Neural crest cell (in vitro differentiated cells): Measurements from ENCODE around the gene SPAG9. TPM values are rescaled to one million over a fixed set of nuclear protein-coding genes. Genes with fewer than 3 reads are reported as not detected.
"Not testable (repeated sequence)": the region's sequence is repeated elsewhere in the genome, so short reads cannot be mapped to it uniquely, and the experiment has no call there.

ENCODE experiments used
- DNase-seq: peaks from one replicate; pipeline ENCODE4 v3.0.0; 2021; ENCODE audit warnings: low read depth, mixed read lengths, low spot score
- H3K27ac Mint-ChIP-seq: one replicate; pipeline ENCODE4 v1.8.0; 2021; ENCODE audit warnings: mild to moderate bottlenecking, mixed read lengths; ENCODE audit not compliant: unreplicated experiment
- H3K27me3 Mint-ChIP-seq: 2 replicates; pipeline ENCODE4 v1.8.0; 2021; ENCODE audit warnings: low read depth, mild to moderate bottlenecking, mixed read lengths
- H3K36me3 Mint-ChIP-seq: 2 replicates; pipeline ENCODE4 v1.8.0; 2021; ENCODE audit warnings: low read depth, mild to moderate bottlenecking, mixed read lengths
- H3K4me1 Mint-ChIP-seq: 2 replicates; pipeline ENCODE4 v1.8.0; 2021; ENCODE audit warnings: mixed read lengths
- H3K4me3 Mint-ChIP-seq: one replicate; pipeline ENCODE4 v1.8.0; 2021; ENCODE audit warnings: mild to moderate bottlenecking, mixed read lengths
- H3K9me3 Mint-ChIP-seq: 2 replicates; pipeline ENCODE4 v1.8.0; 2021; ENCODE audit warnings: mixed read lengths
- total RNA-seq: library from RNA; stranded (reverse); gene quantifications from 2 replicates; pipeline ENCODE4 v1.2.1, GENCODE V29; 2021
- TF ChIP-seq, protein P1 (sequence below): fragments of 200-600 bp; sonication (generic); conservative IDR thresholded peaks from 2 replicates; pipeline ENCODE4 v1.5.0; 2021; ENCODE audit warnings: antibody characterized with exemption, mild to moderate bottlenecking

The SPAG9 gene
- total RNA-seq, 1 donor from 2014 or later = 116 TPM

DNA sequence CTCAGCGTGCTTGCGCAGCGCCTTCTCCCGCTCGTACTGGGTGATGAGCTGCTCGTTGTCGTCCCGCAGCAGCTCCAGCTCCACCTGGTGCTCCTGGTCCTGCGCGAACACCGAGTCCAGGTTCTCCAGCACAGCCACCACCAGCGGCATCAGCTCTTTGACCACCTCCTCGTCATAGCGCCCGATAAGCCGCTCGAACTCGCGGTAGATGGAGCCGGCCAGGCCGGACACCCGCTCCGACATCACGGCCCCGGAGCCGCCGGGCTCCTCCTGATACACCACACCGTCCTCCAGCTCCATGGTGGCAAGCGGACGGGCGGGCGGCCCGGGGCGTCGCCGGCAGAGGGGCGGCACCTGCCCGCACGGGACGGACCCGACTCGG is 320 bp downstream of the SPAG9 start:
- H3K27ac Mint-ChIP-seq = peak overlapping the region; percentile 99
- no peaks in the 10 kb centered on the region for H3K27me3 Mint-ChIP-seq
- no peaks in the 10 kb centered on the region for H3K9me3 Mint-ChIP-seq
- H3K36me3 Mint-ChIP-seq = no peaks in the 10 kb centered on the region
- peaks cover 43% of the 10 kb centered on the region for H3K4me1 Mint-ChIP-seq
- DNase-seq = peak; percentile 55
- TF ChIP-seq, protein P1, sequence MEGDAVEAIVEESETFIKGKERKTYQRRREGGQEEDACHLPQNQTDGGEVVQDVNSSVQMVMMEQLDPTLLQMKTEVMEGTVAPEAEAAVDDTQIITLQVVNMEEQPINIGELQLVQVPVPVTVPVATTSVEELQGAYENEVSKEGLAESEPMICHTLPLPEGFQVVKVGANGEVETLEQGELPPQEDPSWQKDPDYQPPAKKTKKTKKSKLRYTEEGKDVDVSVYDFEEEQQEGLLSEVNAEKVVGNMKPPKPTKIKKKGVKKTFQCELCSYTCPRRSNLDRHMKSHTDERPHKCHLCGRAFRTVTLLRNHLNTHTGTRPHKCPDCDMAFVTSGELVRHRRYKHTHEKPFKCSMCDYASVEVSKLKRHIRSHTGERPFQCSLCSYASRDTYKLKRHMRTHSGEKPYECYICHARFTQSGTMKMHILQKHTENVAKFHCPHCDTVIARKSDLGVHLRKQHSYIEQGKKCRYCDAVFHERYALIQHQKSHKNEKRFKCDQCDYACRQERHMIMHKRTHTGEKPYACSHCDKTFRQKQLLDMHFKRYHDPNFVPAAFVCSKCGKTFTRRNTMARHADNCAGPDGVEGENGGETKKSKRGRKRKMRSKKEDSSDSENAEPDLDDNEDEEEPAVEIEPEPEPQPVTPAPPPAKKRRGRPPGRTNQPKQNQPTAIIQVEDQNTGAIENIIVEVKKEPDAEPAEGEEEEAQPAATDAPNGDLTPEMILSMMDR = no peak
- H3K4me3 Mint-ChIP-seq = peak overlapping the region; percentile 96

DNA sequence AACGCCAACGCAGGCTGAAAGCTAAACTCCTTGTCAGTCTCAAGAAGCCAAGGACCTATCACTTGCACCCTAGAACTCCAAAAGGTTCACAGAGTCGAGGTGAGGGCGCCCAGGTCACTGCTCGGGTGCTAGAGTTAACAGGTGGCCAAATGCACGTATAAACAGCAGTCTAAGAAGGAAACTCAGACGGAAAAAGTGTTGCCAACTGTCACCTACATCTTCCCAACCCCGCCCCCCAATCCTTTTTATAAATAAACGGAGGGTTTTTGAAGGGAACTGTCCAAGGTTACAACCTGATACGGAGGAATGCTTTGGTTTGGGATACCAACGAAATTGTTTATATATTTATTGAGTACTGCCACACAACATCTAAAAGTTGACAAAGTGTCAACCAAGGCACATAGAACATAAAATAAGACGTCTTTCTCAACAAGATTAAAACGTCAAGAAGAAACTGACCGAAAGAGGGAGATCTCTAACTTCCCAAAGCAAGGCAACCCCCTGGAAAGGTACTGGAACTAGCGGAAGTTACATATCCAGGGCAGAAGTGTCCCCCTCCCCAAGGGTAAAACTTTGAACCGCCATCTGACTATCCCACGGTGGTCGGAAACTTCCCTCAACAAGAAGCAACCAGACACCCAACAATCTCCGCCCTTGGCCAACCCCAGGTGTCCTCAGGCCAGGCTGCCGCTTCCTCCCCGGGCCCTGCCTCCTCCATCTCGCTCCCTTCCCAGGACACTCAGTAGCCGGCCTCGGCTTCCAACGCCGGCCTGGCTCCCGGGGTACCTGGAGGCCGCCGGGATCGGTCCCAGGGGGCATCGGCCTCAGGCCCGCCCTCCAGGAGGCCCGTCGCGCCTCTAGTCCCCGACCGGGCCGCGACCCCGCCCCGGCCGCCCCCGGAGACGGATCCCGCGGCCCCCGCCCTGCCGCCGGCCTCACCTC is 982 bp downstream of the SPAG9 start:
- TF ChIP-seq, protein P1 = no peak
- H3K9me3 Mint-ChIP-seq = no peaks in the 10 kb centered on the region
- H3K4me1 Mint-ChIP-seq = peaks cover 43% of the 10 kb centered on the region
- H3K36me3 Mint-ChIP-seq = no peaks in the 10 kb centered on the region
- DNase-seq = peak; percentile 29
- H3K27ac Mint-ChIP-seq = peak overlapping the region; percentile 99
- peak overlapping the region; percentile 96 for H3K4me3 Mint-ChIP-seq
- H3K27me3 Mint-ChIP-seq = no peaks in the 10 kb centered on the region

DNA sequence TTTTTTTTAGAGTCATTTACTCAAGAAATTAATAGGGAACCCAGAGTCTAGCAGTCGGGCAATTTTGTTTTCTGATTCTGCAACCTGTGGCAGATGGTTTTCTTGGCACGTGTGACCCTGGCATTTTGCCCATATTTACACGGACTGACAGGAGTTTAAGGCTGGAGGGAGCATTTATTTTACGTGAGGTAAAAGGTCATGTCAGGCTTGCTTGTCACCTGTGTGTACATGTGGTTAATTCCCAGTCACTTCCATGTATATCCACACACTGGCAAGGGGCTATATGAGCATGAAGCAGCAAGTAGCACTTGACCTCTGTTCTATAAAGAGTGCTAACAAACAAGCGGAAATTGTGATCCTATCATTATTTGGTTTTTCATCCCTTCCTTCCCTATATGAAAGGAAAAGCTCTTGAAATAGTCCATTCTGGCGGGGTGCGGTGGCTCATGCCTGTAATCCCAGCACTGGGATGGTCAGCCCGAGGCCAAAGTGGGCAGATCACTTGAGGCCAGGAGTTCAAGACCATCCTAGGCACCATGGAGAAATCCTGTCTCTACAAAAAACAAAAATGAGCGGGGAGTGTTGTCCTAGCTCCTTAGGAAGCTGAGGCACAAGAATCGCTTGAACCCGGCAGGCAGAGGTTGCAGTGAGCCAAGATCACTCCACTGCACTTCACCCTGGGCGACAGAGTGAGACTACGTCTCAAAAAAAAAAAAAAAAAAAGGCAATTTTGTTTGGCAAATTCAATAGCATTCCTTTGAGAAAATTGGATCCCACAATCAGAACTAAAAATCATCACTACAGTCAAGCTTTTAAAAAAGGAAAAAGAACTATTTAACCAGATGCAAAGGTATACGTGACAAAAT is 2.1 kb downstream of the SPAG9 start:
- H3K4me3 Mint-ChIP-seq = peak overlapping the region; percentile 85
- peaks cover 43% of the 10 kb centered on the region for H3K4me1 Mint-ChIP-seq
- H3K27ac Mint-ChIP-seq = no peak overlapping the region
- no peaks in the 10 kb centered on the region for H3K9me3 Mint-ChIP-seq
- TF ChIP-seq, protein P1 = no peak
- DNase-seq = no peak
- H3K36me3 Mint-ChIP-seq = no peaks in the 10 kb centered on the region
- no peaks in the 10 kb centered on the region for H3K27me3 Mint-ChIP-seq

DNA sequence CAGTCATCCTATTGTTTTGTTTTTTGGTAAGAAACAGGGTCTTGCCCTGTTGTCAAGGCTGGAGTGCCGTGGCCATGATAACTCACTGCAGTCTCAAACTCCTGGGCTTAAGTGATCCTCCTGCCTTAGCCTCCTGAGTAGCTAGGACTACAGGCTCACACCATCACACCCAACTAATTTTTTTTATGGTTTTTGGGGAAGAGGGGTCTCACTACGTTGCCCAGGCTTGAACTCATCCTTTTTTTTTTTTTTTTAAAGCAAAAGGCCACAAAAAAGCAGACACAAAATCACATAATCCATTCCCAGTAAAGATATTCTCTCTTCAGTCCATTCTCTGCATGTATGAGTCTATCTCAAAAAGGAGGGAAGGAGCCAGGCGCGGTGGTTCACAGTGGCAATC is 5.5 kb downstream of the SPAG9 start:
- Mint-ChIP-seq H3K27me3 (no peaks in the 10 kb centered on the region), H3K27ac (no peak overlapping the region), H3K36me3 (no peaks in the 10 kb centered on the region), H3K4me3 (no peak overlapping the region), H3K4me1 (peaks cover 27% of the 10 kb centered on the region), H3K9me3 (no peaks in the 10 kb centered on the region)
- TF ChIP-seq, protein P1 = no peak
- DNase-seq = no peak

DNA sequence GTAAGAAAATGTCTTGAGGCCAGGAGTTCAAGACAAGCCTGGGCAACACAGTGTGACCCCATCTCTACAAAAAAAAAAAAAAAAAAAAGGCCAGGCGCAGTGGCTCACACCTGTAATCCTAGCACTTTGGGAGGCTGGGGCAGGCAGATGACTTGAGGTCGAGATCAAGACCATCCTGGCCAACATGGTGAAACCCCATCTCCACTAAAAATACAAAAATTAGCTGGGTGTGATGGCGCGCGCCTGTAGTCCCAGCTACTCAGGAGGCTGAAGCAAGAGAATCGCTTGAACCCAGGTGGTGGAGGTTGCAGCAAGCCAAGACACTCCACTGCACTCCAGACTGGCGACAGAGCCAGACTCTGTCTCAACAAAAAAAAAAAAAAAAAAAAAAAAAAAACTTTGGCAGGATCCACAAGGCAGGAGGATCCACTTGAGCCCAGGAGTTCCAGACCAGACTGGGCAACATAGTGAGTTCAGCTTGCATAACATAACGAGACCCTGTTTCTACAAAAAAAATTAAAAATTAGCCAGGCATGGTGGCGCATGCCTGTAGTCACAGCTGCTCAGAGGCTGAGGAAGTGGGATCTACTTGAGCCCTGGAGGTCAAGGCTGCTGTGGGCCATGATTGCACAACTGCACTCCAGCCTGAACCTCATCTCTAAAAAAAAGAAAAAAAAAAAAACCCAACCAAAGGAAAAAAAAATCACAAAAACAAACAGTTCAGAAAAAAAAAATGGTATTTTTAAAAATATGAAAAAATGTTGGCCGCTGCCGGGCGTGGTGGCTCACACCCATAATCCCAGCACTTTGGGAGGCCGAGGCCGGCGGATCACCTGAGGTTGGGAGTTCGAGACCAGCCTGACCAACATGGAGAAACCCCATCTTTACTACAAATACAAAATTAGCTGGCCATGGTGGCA is 8.1 kb downstream of the SPAG9 start:
- not testable (repeated sequence) for H3K4me3 Mint-ChIP-seq, H3K9me3 Mint-ChIP-seq, H3K36me3 Mint-ChIP-seq, H3K4me1 Mint-ChIP-seq, DNase-seq, H3K27me3 Mint-ChIP-seq, H3K27ac Mint-ChIP-seq
